ENCODE measurements around the gene SLC6A6. TPM values are rescaled to one million over a fixed set of nuclear protein-coding genes. Genes with fewer than 3 reads are reported as not detected.

SLC6A6 gene
- total and polyA plus RNA-seq, 2 donors from 2014 or later, result 7.1 to 64.0 TPM

GRCh38 chr3:14414846-14415464, 12.5 kb downstream of the SLC6A6 start:
- Histone ChIP-seq H3K36me3 (ENCODE audit: control insufficient read depth in 2 of 3, insufficient read depth in 3 of 3, low read length in 3 of 3) (peaks cover 0 to 9% (median 2%) of the 10 kb centered on the region in 3 donors), H3K4me3 (ENCODE audit: low read length in 3 of 3) (no peak overlapping the region), H3K27ac (ENCODE audit: low read depth in 2 of 2, low read length in 2 of 2) (no peak overlapping the region), H3K27me3 (ENCODE audit: control insufficient read depth, insufficient read depth, low read length) (no peaks in the 10 kb centered on the region), H3K9me3 (ENCODE audit: control insufficient read depth in 2 of 3, insufficient read depth in 1 of 3, low read length in 3 of 3) (no peaks in the 10 kb centered on the region), H3K9ac (ENCODE audit: low read length in 3 of 3) (peak overlapping the region in 1 of 3 donors; percentile 7), H3K4me1 (ENCODE audit: control insufficient read depth in 2 of 3, insufficient read depth in 2 of 3, low read depth in 1 of 3, low read length in 3 of 3) (peaks cover 0 to 27% (median 7%) of the 10 kb centered on the region in 3 donors)
- intact Hi-C loops (cut with DNase I), result no loop called here
- FAIRE-seq (no peak), DNase-seq (no peak)
- no peak for TF ChIP-seq CTCF (IDR thresholded peaks at IDR 0.05; ENCODE audit: borderline replicate concordance, extremely low read depth, insufficient read depth)

GRCh38 chr3:14415501-14415900, 13.1 kb downstream of the SLC6A6 start:
- FAIRE-seq, result no peak
- H3K4me3 ChIP-seq (ENCODE audit: low read length in 3 of 3), result no peak overlapping the region
- H3K27ac ChIP-seq (ENCODE audit: low read depth in 2 of 2, low read length in 2 of 2), result peak overlapping the region; percentile 5 to 52
- peaks cover 0 to 23% (median 7%) of the 10 kb centered on the region in 3 donors for H3K4me1 ChIP-seq (ENCODE audit: control insufficient read depth in 2 of 3, insufficient read depth in 2 of 3, low read depth in 1 of 3, low read length in 3 of 3)
- no peak overlapping the region for H3K9ac ChIP-seq (ENCODE audit: low read length in 3 of 3)
- no peaks in the 10 kb centered on the region for H3K9me3 ChIP-seq (ENCODE audit: control insufficient read depth in 2 of 3, insufficient read depth in 1 of 3, low read length in 3 of 3)
- peaks cover 0 to 9% (median 2%) of the 10 kb centered on the region in 3 donors for H3K36me3 ChIP-seq (ENCODE audit: control insufficient read depth in 2 of 3, insufficient read depth in 3 of 3, low read length in 3 of 3)
- H3K27me3 ChIP-seq (ENCODE audit: control insufficient read depth, insufficient read depth, low read length), result no peaks in the 10 kb centered on the region
- DNase-seq, result no peak
- no peak for TF ChIP-seq CTCF (IDR thresholded peaks at IDR 0.05; ENCODE audit: borderline replicate concordance, extremely low read depth, insufficient read depth)
- intact Hi-C loops (cut with DNase I), result no loop called here

- H3K4me3 ChIP-seq (ENCODE audit: low read length in 3 of 3), result no peak overlapping the region
- FAIRE-seq (no peak), DNase-seq (no peak)
- H3K4me1 ChIP-seq (ENCODE audit: control insufficient read depth in 2 of 3, insufficient read depth in 2 of 3, low read depth in 1 of 3, low read length in 3 of 3), result peaks cover 0 to 20% (median 7%) of the 10 kb centered on the region in 3 donors
- no peaks in the 10 kb centered on the region for H3K27me3 ChIP-seq (ENCODE audit: control insufficient read depth, insufficient read depth, low read length)
- no peaks in the 10 kb centered on the region for H3K9me3 ChIP-seq (ENCODE audit: control insufficient read depth in 2 of 3, insufficient read depth in 1 of 3, low read length in 3 of 3)
- intact Hi-C loops (cut with DNase I), result no loop called here
- H3K27ac ChIP-seq (ENCODE audit: low read depth in 2 of 2, low read length in 2 of 2), result peak overlapping the region in 1 of 2 donors; percentile 3
- H3K9ac ChIP-seq (ENCODE audit: low read length in 3 of 3), result no peak overlapping the region
- TF ChIP-seq CTCF (IDR thresholded peaks at IDR 0.05; ENCODE audit: borderline replicate concordance, extremely low read depth, insufficient read depth), result no peak
- peaks cover 0 to 4% (median 0%) of the 10 kb centered on the region in 3 donors for H3K36me3 ChIP-seq (ENCODE audit: control insufficient read depth in 2 of 3, insufficient read depth in 3 of 3, low read length in 3 of 3)
Measured at GRCh38 chr3:14416453-14416852, 14.0 kb downstream of the SLC6A6 start.

Measured in kidney (tissue), 14 donors.